ENCODE results near the gene ARMC3.

Gene ARMC3

DNA sequence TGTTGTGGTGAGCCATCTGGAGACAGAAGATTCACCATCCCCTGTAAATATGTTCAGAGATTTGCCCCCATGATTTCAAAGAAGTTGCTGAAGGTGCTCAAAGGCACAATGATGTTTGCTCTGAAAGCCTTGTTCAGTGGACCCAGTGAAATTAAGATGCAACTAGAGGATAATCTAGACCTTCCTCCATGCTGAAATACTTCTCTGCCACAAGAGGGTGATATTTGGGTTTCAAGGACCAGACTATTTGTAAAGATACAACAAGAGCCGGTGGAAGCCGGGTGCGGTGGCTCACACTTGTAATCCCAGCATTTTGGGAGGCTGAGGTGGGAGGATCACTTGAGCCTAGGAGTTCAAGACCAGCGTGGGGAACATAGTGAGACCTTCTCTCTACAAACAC is 154.0 kb downstream of the ARMC3 start:
- no peak for DNase-seq

All from activated CD8-positive, alpha-beta memory T cell treated with anti-CD3 and anti-CD28 coated beads for 24 hours (primary cell).